ENCODE data around the gene AFF3. TPM values are rescaled to one million over a fixed set of nuclear protein-coding genes. Genes with fewer than 3 reads are reported as not detected.

The AFF3 gene
- total RNA-seq, 2 donors from 2014 or later: 10.8 to 16.2 TPM

- no peak overlapping the region for H3K4me3 ChIP-seq
- no peak overlapping the region for H3K27ac ChIP-seq
- no peaks in the 10 kb centered on the region for H3K9me3 ChIP-seq
- H3K27me3 ChIP-seq: no peaks in the 10 kb centered on the region
- H3K4me1 ChIP-seq: peaks cover 0 to 7% of the 10 kb centered on the region in 2 donors
- no peak for TF ChIP-seq CTCF (IDR thresholded peaks at IDR 0.05)
- no peak for DNase-seq (ENCODE audit: low spot score)
- H3K36me3 ChIP-seq: no peaks in the 10 kb centered on the region
Measured at GRCh38 chr2:100042562-100042961, 99.8 kb downstream of the AFF3 start.

GRCh38 chr2:100041946-100042345, 100.4 kb downstream of the AFF3 start:
- no peaks in the 10 kb centered on the region for H3K9me3 ChIP-seq
- no peak overlapping the region for H3K4me3 ChIP-seq
- H3K36me3 ChIP-seq: no peaks in the 10 kb centered on the region
- no peak for DNase-seq (ENCODE audit: low spot score)
- no peak overlapping the region for H3K27ac ChIP-seq
- peaks cover 0 to 7% of the 10 kb centered on the region in 2 donors for H3K4me1 ChIP-seq
- no peaks in the 10 kb centered on the region for H3K27me3 ChIP-seq
- TF ChIP-seq CTCF (IDR thresholded peaks at IDR 0.05): no peak

- Histone ChIP-seq H3K4me3 (no peak overlapping the region), H3K4me1 (peaks cover 0 to 6% of the 10 kb centered on the region in 2 donors), H3K27me3 (no peaks in the 10 kb centered on the region), H3K36me3 (no peaks in the 10 kb centered on the region), H3K27ac (no peak overlapping the region), H3K9me3 (no peaks in the 10 kb centered on the region)
- DNase-seq (ENCODE audit: low spot score): no peak
- no peak for TF ChIP-seq CTCF (IDR thresholded peaks at IDR 0.05)
Measured at GRCh38 chr2:100041385-100041784, 101.0 kb downstream of the AFF3 start.

- Histone ChIP-seq H3K4me3 (no peak overlapping the region), H3K36me3 (no peaks in the 10 kb centered on the region), H3K4me1 (peaks cover 0 to 2% of the 10 kb centered on the region in 2 donors), H3K9me3 (no peaks in the 10 kb centered on the region), H3K27ac (no peak overlapping the region), H3K27me3 (no peaks in the 10 kb centered on the region)
- no peak for TF ChIP-seq CTCF (IDR thresholded peaks at IDR 0.05)
- DNase-seq (ENCODE audit: low spot score): no peak
Measured at GRCh38 chr2:100040906-100041305, 101.5 kb downstream of the AFF3 start.

GRCh38 chr2:100039291-100039980, 103.0 kb downstream of the AFF3 start:
- no peak for TF ChIP-seq CTCF (IDR thresholded peaks at IDR 0.05)
- no peak for DNase-seq (ENCODE audit: low spot score)
- Histone ChIP-seq H3K4me1 (no peaks in the 10 kb centered on the region), H3K4me3 (no peak overlapping the region), H3K27me3 (no peaks in the 10 kb centered on the region), H3K27ac (no peak overlapping the region), H3K36me3 (no peaks in the 10 kb centered on the region), H3K9me3 (no peaks in the 10 kb centered on the region)

- TF ChIP-seq CTCF (IDR thresholded peaks at IDR 0.05): no peak
- no peak for DNase-seq (ENCODE audit: low spot score)
- no peaks in the 10 kb centered on the region for H3K4me1 ChIP-seq
- H3K27me3 ChIP-seq: no peaks in the 10 kb centered on the region
- no peaks in the 10 kb centered on the region for H3K9me3 ChIP-seq
- no peak overlapping the region for H3K27ac ChIP-seq
- H3K4me3 ChIP-seq: no peak overlapping the region
- H3K36me3 ChIP-seq: no peaks in the 10 kb centered on the region
Measured at GRCh38 chr2:100038011-100038410, 104.4 kb downstream of the AFF3 start.
